Endothelial cell of umbilical vein (primary cell): Measurements from ENCODE around the gene SEPTIN11. TPM values are rescaled to one million over a fixed set of nuclear protein-coding genes. Genes with fewer than 3 reads are reported as not detected.

Source experiments
- BruUV-seq: library from RNA; stranded (reverse); fragments of 400-500 nt; replicated peaks from 2 replicates; lab custom pipeline; 2021; lab: Mats Ljungman, UMichigan
- CTCF ChIA-PET: fragments of 300-600, 350-600 bp; sonication (Branson Sonifier 250); formaldehyde crosslinking; loops from one replicate; lab custom pipeline; 2021; ENCODE audit warnings: antibody characterized with exemption, inconsistent platforms; lab: Charles Lee
- POLR2A ChIA-PET: fragments of 300-600, 350-600 bp; sonication (Branson Sonifier 250); formaldehyde crosslinking; loops from one replicate; lab custom pipeline; 2021; ENCODE audit warnings: antibody characterized with exemption, inconsistent platforms; lab: Charles Lee
- DNase-seq: peaks from one replicate; pipeline ENCODE4 v3.0.0-alpha.2; 2011; ENCODE audit warnings: low read depth, low spot score
- FAIRE-seq: peaks from 2 replicates; lab custom pipeline; 2011; peaks lifted over from hg19 to GRCh38; lab: Jason Lieb, UNC
- H2AFZ ChIP-seq: 2 replicates; pipeline ENCODE4 v1.6.0; 2012; ENCODE audit warnings: low read depth, low read length, control low read depth, inconsistent platforms
- H3K27ac ChIP-seq: 2 replicates; pipeline ENCODE4 v1.5.1; 2011; ENCODE audit warnings: low read depth, mild to moderate bottlenecking, control low read depth, low read length, moderate library complexity; ENCODE audit not compliant: insufficient read depth
- H3K27me3 ChIP-seq, 2 experiments: 2 replicates each; pipeline versions ENCODE4 v1.6.0 to v1.6.1; 2011; ENCODE audit warnings: low read length in 2 of 2, mixed read lengths in 1 of 2; ENCODE audit not compliant: control insufficient read depth in 2 of 2, insufficient read depth in 2 of 2
- H3K36me3 ChIP-seq, 2 experiments: 2 replicates in 1 of 2; 3 replicates in 1 of 2; pipeline ENCODE4 v1.5.1; 2011; ENCODE audit warnings: low read length in 2 of 2, mild to moderate bottlenecking in 1 of 2, moderate library complexity in 1 of 2; ENCODE audit not compliant: control insufficient read depth in 2 of 2, insufficient read depth in 2 of 2; ENCODE audit errors: extremely low read depth in 1 of 2
- H3K4me1 ChIP-seq: 3 replicates; pipeline ENCODE4 v1.5.1; 2011; ENCODE audit warnings: mild to moderate bottlenecking, low read length; ENCODE audit not compliant: control insufficient read depth, insufficient read depth; ENCODE audit errors: extremely low read depth
- H3K4me2 ChIP-seq: 2 replicates; pipeline ENCODE4 v1.6.1; 2011; ENCODE audit warnings: low read length, control low read depth, mixed read lengths; ENCODE audit not compliant: insufficient read depth
- H3K4me3 ChIP-seq, 3 experiments: fragments of 200-600 bp in 1 of 3; sonication (generic), shearing (Covaris generic) in 1 of 3; replicated peaks in 1 of 3; 2 replicates each; pipeline ENCODE4 v1.5.1; 2011 to 2016; ENCODE audit warnings: control low read depth in 3 of 3, low read length in 3 of 3, mild to moderate bottlenecking in 2 of 3, inconsistent platforms in 1 of 3, low read depth in 1 of 3, moderate library complexity in 1 of 3; ENCODE audit not compliant: insufficient read depth in 1 of 3
- H3K79me2 ChIP-seq: 2 replicates; pipeline ENCODE4 v1.6.0; 2012; ENCODE audit warnings: low read length, inconsistent platforms; ENCODE audit not compliant: control insufficient read depth, insufficient read depth
- H3K9ac ChIP-seq: replicated peaks from 2 replicates; pipeline ENCODE3; 2011; ENCODE audit warnings: low read length, control low read depth; ENCODE audit not compliant: insufficient read depth; ENCODE audit errors: extremely low read depth
- H3K9me1 ChIP-seq: replicated peaks from 3 replicates; pipeline ENCODE4 v1.6.0; 2011; ENCODE audit warnings: mild to moderate bottlenecking, low read length; ENCODE audit not compliant: control insufficient read depth, insufficient read depth; ENCODE audit errors: extremely low read depth
- H3K9me3 ChIP-seq: replicated peaks from 2 replicates; pipeline ENCODE4 v1.5.1; 2012; ENCODE audit warnings: low read length, inconsistent platforms; ENCODE audit not compliant: control insufficient read depth, insufficient read depth
- H4K20me1 ChIP-seq: replicated peaks from 2 replicates; pipeline ENCODE3; 2011; ENCODE audit warnings: mild to moderate bottlenecking, low read length; ENCODE audit not compliant: control insufficient read depth, insufficient read depth; ENCODE audit errors: extremely low read depth
- EZH2 ChIP-seq: IDR thresholded peaks from 2 replicates; pipeline ENCODE4 v1.6.1; 2012; ENCODE audit warnings: borderline replicate concordance, low read depth, mild to moderate bottlenecking, moderate library complexity, low read length, inconsistent platforms; ENCODE audit not compliant: severe bottlenecking
- FOS ChIP-seq: IDR thresholded peaks from 2 replicates; pipeline ENCODE4 v1.6.1; 2011; ENCODE audit warnings: mild to moderate bottlenecking, low read length, moderate library complexity, borderline replicate concordance; ENCODE audit not compliant: insufficient read depth
- GATA2 ChIP-seq: IDR thresholded peaks from 2 replicates; pipeline ENCODE4 v1.7.0; 2011; ENCODE audit warnings: low read depth, mild to moderate bottlenecking, moderate library complexity, mixed read lengths, low read length; ENCODE audit not compliant: insufficient read length, insufficient read depth
- JUN ChIP-seq: IDR thresholded peaks from 2 replicates; pipeline ENCODE4 v1.6.1; 2011; ENCODE audit warnings: borderline replicate concordance, low read depth; ENCODE audit not compliant: insufficient read length, insufficient read depth
- MYC ChIP-seq: IDR thresholded peaks from one replicate; pipeline ENCODE4 v1.6.1; 2011; ENCODE audit warnings: mild to moderate bottlenecking, low read depth, low read length
- POLR2A ChIP-seq: IDR thresholded peaks from 2 replicates; pipeline ENCODE4 v1.6.1; 2012; ENCODE audit warnings: low read depth, mild to moderate bottlenecking, control low read depth, low read length
- POLR2AphosphoS5 ChIP-seq: IDR thresholded peaks from 2 replicates; pipeline ENCODE4 v1.6.1; 2012; ENCODE audit warnings: low read depth, mild to moderate bottlenecking, control low read depth, low read length, moderate library complexity; ENCODE audit not compliant: insufficient read depth
- dilution Hi-C: fragments of 300-500 bp; cut with MboI; formaldehyde crosslinking; loops from one replicate; pipeline ENCODE4 v1.15.0; 2019; ENCODE audit warnings: low sequenced_read_pairs; ENCODE audit not compliant: extremely low pct_ligation_motif_present
- intact Hi-C: fragments of 100-400 bp; cut with micrococcal nuclease; formaldehyde crosslinking; loops from one replicate; pipeline ENCODE4 v1.10.0; 2022
- polyA plus RNA-seq, 4 experiments: library from polyadenylated mRNA; depleted of rRNA in 3 of 4; stranded (reverse) in 3 of 4; unstranded in 1 of 4; fragments of >200 nt; gene quantifications; 2 replicates each; pipeline versions ENCODE4 v1.2.1 to v1.2.3, GENCODE V29; 2011 to 2012; ENCODE audit warnings: missing spikeins in 1 of 4
- total RNA-seq: library from RNA; stranded (reverse); gene quantifications from 2 replicates; pipeline ENCODE4 v1.2.3, GENCODE V29; 2021
- TF ChIP-seq, protein P1 (sequence below): IDR thresholded peaks from 2 replicates; pipeline ENCODE4 v1.6.1; 2011; ENCODE audit not compliant: insufficient read depth, insufficient read length
- TF ChIP-seq, protein P2 (sequence below), 2 donors: IDR thresholded peaks; 1 replicate in 1 of 2; 2 replicates in 1 of 2; pipeline ENCODE4 v1.5.1; 2011; ENCODE audit warnings: low read length in 2 of 2, mild to moderate bottlenecking in 2 of 2, moderate library complexity in 2 of 2, control low read depth in 1 of 2, inconsistent platforms in 1 of 2, low read depth in 1 of 2; ENCODE audit not compliant: insufficient read depth in 1 of 2; ENCODE audit errors: extremely low read depth in 1 of 2

The SEPTIN11 gene
- total and polyA plus RNA-seq, 2 donors (not counting 3 experiments of a cell fraction or from before 2014, with no cell fraction given): 69.4 to 202 TPM

DNA sequence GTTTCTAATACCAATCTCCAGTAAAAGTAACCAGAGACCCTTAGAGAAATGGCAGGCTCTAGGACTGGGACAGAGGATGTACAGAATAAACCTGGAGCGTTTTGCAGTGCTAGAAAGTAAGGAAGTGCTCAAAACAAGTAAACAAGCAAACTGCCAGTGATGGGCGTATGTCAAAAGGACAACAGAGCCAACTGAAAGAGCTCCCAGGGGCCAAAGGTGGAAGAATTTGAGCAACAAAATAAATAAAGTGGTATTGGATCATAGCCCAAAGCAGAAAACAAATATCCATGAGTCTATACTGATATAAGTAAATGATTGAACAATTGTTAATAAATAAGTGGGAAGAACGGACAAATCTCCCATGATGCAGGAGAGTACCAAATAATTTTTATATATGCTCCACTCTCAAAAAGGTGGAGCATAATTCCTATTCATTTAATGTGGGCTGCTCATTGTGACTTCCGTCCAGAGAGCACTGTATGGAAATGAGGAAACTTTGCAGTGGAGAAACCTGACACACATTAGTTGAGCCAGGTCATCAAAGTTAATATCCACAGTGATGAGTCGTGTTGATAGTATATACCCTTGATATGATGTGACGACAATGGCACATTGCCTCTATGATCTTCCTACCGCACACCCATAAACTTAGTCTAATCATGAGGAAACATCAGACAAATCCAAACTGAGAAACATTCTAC, 17.8 kb upstream of the SEPTIN11 start:
- FAIRE-seq (no peak), DNase-seq (no peak)
- Histone ChIP-seq H3K9ac (no peak overlapping the region), H3K27me3 (no peaks in the 10 kb centered on the region), H4K20me1 (no peaks in the 10 kb centered on the region), H3K36me3 (no peaks in the 10 kb centered on the region), H3K79me2 (no peaks in the 10 kb centered on the region), H2AFZ (no peak overlapping the region), H3K27ac (no peak overlapping the region), H3K4me1 (peaks cover 3% of the 10 kb centered on the region), H3K4me2 (no peak overlapping the region), H3K9me3 (no peaks in the 10 kb centered on the region), H3K9me1 (no peaks in the 10 kb centered on the region), H3K4me3 (no peak overlapping the region)
- BruUV-seq: no TSS peak
- TF ChIP-seq, protein P1, sequence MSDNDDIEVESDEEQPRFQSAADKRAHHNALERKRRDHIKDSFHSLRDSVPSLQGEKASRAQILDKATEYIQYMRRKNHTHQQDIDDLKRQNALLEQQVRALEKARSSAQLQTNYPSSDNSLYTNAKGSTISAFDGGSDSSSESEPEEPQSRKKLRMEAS: no peak
- TF ChIP-seq POLR2A: no peak
- TF ChIP-seq POLR2AphosphoS5: no peak
- TF ChIP-seq FOS: no peak
- TF ChIP-seq GATA2: no peak
- TF ChIP-seq MYC: no peak
- TF ChIP-seq, protein P2, sequence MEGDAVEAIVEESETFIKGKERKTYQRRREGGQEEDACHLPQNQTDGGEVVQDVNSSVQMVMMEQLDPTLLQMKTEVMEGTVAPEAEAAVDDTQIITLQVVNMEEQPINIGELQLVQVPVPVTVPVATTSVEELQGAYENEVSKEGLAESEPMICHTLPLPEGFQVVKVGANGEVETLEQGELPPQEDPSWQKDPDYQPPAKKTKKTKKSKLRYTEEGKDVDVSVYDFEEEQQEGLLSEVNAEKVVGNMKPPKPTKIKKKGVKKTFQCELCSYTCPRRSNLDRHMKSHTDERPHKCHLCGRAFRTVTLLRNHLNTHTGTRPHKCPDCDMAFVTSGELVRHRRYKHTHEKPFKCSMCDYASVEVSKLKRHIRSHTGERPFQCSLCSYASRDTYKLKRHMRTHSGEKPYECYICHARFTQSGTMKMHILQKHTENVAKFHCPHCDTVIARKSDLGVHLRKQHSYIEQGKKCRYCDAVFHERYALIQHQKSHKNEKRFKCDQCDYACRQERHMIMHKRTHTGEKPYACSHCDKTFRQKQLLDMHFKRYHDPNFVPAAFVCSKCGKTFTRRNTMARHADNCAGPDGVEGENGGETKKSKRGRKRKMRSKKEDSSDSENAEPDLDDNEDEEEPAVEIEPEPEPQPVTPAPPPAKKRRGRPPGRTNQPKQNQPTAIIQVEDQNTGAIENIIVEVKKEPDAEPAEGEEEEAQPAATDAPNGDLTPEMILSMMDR (IDR thresholded peaks at IDR 0.05; ENCODE audit: extremely low read depth in 1 of 2, insufficient read depth in 1 of 2, low read depth in 1 of 2, low read length in 2 of 2): no peak
- no peak for TF ChIP-seq JUN
- TF ChIP-seq EZH2: no peak
- ChIA-PET POLR2A (no interaction called here), CTCF (no interaction called here)
- dilution Hi-C loops (no loop called here), intact Hi-C loops (no loop called here)
